ENCODE data around the gene ZNF407.

ZNF407 gene

GRCh38 chr18:75034937-75035336 is 437.3 kb downstream of the ZNF407 start:
- Histone ChIP-seq H2AFZ (no peak overlapping the region), H3K4me2 (ENCODE audit: low read length) (no peak overlapping the region), H3K9me3 (ENCODE audit: control insufficient read depth, low read length) (no peaks in the 10 kb centered on the region), H3K79me2 (no peaks in the 10 kb centered on the region), H3K27ac (no peak overlapping the region), H3K27me3 (ENCODE audit: control insufficient read depth, insufficient read depth, low read length) (no peaks in the 10 kb centered on the region), H3K36me3 (ENCODE audit: control insufficient read depth, insufficient read depth, low read length) (no peaks in the 10 kb centered on the region), H3K9ac (no peak overlapping the region), H3K4me1 (no peaks in the 10 kb centered on the region), H3K4me3 (ENCODE audit: low read depth, low read length) (no peak overlapping the region)
- no peak for TF ChIP-seq CTCF (IDR thresholded peaks at IDR 0.05)

- H3K36me3 ChIP-seq (ENCODE audit: control insufficient read depth, insufficient read depth, low read length): no peaks in the 10 kb centered on the region
- H3K4me3 ChIP-seq (ENCODE audit: low read depth, low read length): no peak overlapping the region
- no peak overlapping the region for H3K27ac ChIP-seq
- H3K4me2 ChIP-seq (ENCODE audit: low read length): no peak overlapping the region
- H2AFZ ChIP-seq: no peak overlapping the region
- no peak for TF ChIP-seq CTCF (IDR thresholded peaks at IDR 0.05)
- H3K27me3 ChIP-seq (ENCODE audit: control insufficient read depth, insufficient read depth, low read length): no peaks in the 10 kb centered on the region
- H3K9me3 ChIP-seq (ENCODE audit: control insufficient read depth, low read length): no peaks in the 10 kb centered on the region
- no peaks in the 10 kb centered on the region for H3K4me1 ChIP-seq
- H3K79me2 ChIP-seq: no peaks in the 10 kb centered on the region
- H3K9ac ChIP-seq: no peak overlapping the region
Observed at GRCh38 chr18:75035928-75036327, 438.3 kb downstream of the ZNF407 start.

- Histone ChIP-seq H3K9me3 (ENCODE audit: control insufficient read depth, low read length) (no peaks in the 10 kb centered on the region), H2AFZ (no peak overlapping the region), H3K9ac (no peak overlapping the region), H3K79me2 (no peaks in the 10 kb centered on the region), H3K27me3 (ENCODE audit: control insufficient read depth, insufficient read depth, low read length) (no peaks in the 10 kb centered on the region), H3K27ac (no peak overlapping the region), H3K4me1 (no peaks in the 10 kb centered on the region), H3K4me3 (ENCODE audit: low read depth, low read length) (no peak overlapping the region), H3K4me2 (ENCODE audit: low read length) (no peak overlapping the region), H3K36me3 (ENCODE audit: control insufficient read depth, insufficient read depth, low read length) (no peaks in the 10 kb centered on the region)
- no peak for TF ChIP-seq CTCF (IDR thresholded peaks at IDR 0.05)
Observed at GRCh38 chr18:75036917-75037688, 439.4 kb downstream of the ZNF407 start.

- Histone ChIP-seq H3K4me3 (ENCODE audit: low read depth, low read length) (no peak overlapping the region), H3K36me3 (ENCODE audit: control insufficient read depth, insufficient read depth, low read length) (no peaks in the 10 kb centered on the region), H3K9ac (no peak overlapping the region), H3K4me2 (ENCODE audit: low read length) (no peak overlapping the region), H2AFZ (no peak overlapping the region), H3K27me3 (ENCODE audit: control insufficient read depth, insufficient read depth, low read length) (no peaks in the 10 kb centered on the region), H3K79me2 (no peaks in the 10 kb centered on the region), H3K4me1 (no peaks in the 10 kb centered on the region), H3K27ac (no peak overlapping the region), H3K9me3 (ENCODE audit: control insufficient read depth, low read length) (no peaks in the 10 kb centered on the region)
- no peak for TF ChIP-seq CTCF (IDR thresholded peaks at IDR 0.05)
Observed at GRCh38 chr18:75037689-75037955, 440.0 kb downstream of the ZNF407 start.

GRCh38 chr18:75041586-75041985 is 443.9 kb downstream of the ZNF407 start:
- H2AFZ ChIP-seq: no peak overlapping the region
- TF ChIP-seq CTCF (IDR thresholded peaks at IDR 0.05): peak; percentile 22
- no peaks in the 10 kb centered on the region for H3K27me3 ChIP-seq (ENCODE audit: control insufficient read depth, insufficient read depth, low read length)
- no peak overlapping the region for H3K9ac ChIP-seq
- no peak overlapping the region for H3K4me2 ChIP-seq (ENCODE audit: low read length)
- no peaks in the 10 kb centered on the region for H3K4me1 ChIP-seq
- H3K27ac ChIP-seq: no peak overlapping the region
- H3K4me3 ChIP-seq (ENCODE audit: low read depth, low read length): no peak overlapping the region
- no peaks in the 10 kb centered on the region for H3K79me2 ChIP-seq
- H3K9me3 ChIP-seq (ENCODE audit: control insufficient read depth, low read length): no peaks in the 10 kb centered on the region
- no peaks in the 10 kb centered on the region for H3K36me3 ChIP-seq (ENCODE audit: control insufficient read depth, insufficient read depth, low read length)

Measured in parathyroid adenoma (tissue), 2 donors.